Endothelial cell of umbilical vein (primary cell): ENCODE data around the gene AGL. TPM values are rescaled to one million over a fixed set of nuclear protein-coding genes. Genes with fewer than 3 reads are reported as not detected.
A peak's percentile ranks its signal among the peaks of the same experiment; 100 is the strongest.

Experiments used
- BruUV-seq: library from RNA; stranded (reverse); fragments of 400-500 nt; replicated peaks from 2 replicates; lab custom pipeline; 2021; lab: Mats Ljungman, UMichigan
- CTCF ChIA-PET: fragments of 300-600, 350-600 bp; sonication (Branson Sonifier 250); formaldehyde crosslinking; loops from one replicate; lab custom pipeline; 2021; ENCODE audit warnings: antibody characterized with exemption, inconsistent platforms; lab: Charles Lee
- POLR2A ChIA-PET: fragments of 300-600, 350-600 bp; sonication (Branson Sonifier 250); formaldehyde crosslinking; loops from one replicate; lab custom pipeline; 2021; ENCODE audit warnings: antibody characterized with exemption, inconsistent platforms; lab: Charles Lee
- DNase-seq: peaks from one replicate; pipeline ENCODE4 v3.0.0-alpha.2; 2011; ENCODE audit warnings: low read depth, low spot score
- FAIRE-seq: peaks from 2 replicates; lab custom pipeline; 2011; peaks lifted over from hg19 to GRCh38; lab: Jason Lieb, UNC
- H2AFZ ChIP-seq: 2 replicates; pipeline ENCODE4 v1.6.0; 2012; ENCODE audit warnings: low read depth, low read length, control low read depth, inconsistent platforms
- H3K27ac ChIP-seq: 2 replicates; pipeline ENCODE4 v1.5.1; 2011; ENCODE audit warnings: low read depth, mild to moderate bottlenecking, control low read depth, low read length, moderate library complexity; ENCODE audit not compliant: insufficient read depth
- H3K27me3 ChIP-seq, 2 experiments: 2 replicates each; pipeline versions ENCODE4 v1.6.0 to v1.6.1; 2011; ENCODE audit warnings: low read length in 2 of 2, mixed read lengths in 1 of 2; ENCODE audit not compliant: control insufficient read depth in 2 of 2, insufficient read depth in 2 of 2
- H3K36me3 ChIP-seq, 2 experiments: 2 replicates in 1 of 2; 3 replicates in 1 of 2; pipeline ENCODE4 v1.5.1; 2011; ENCODE audit warnings: low read length in 2 of 2, mild to moderate bottlenecking in 1 of 2, moderate library complexity in 1 of 2; ENCODE audit not compliant: control insufficient read depth in 2 of 2, insufficient read depth in 2 of 2; ENCODE audit errors: extremely low read depth in 1 of 2
- H3K4me1 ChIP-seq: 3 replicates; pipeline ENCODE4 v1.5.1; 2011; ENCODE audit warnings: mild to moderate bottlenecking, low read length; ENCODE audit not compliant: control insufficient read depth, insufficient read depth; ENCODE audit errors: extremely low read depth
- H3K4me2 ChIP-seq: 2 replicates; pipeline ENCODE4 v1.6.1; 2011; ENCODE audit warnings: low read length, control low read depth, mixed read lengths; ENCODE audit not compliant: insufficient read depth
- H3K4me3 ChIP-seq, 3 experiments: fragments of 200-600 bp in 1 of 3; sonication (generic), shearing (Covaris generic) in 1 of 3; replicated peaks in 1 of 3; 2 replicates each; pipeline ENCODE4 v1.5.1; 2011 to 2016; ENCODE audit warnings: control low read depth in 3 of 3, low read length in 3 of 3, mild to moderate bottlenecking in 2 of 3, inconsistent platforms in 1 of 3, low read depth in 1 of 3, moderate library complexity in 1 of 3; ENCODE audit not compliant: insufficient read depth in 1 of 3
- H3K79me2 ChIP-seq: 2 replicates; pipeline ENCODE4 v1.6.0; 2012; ENCODE audit warnings: low read length, inconsistent platforms; ENCODE audit not compliant: control insufficient read depth, insufficient read depth
- H3K9ac ChIP-seq: replicated peaks from 2 replicates; pipeline ENCODE3; 2011; ENCODE audit warnings: low read length, control low read depth; ENCODE audit not compliant: insufficient read depth; ENCODE audit errors: extremely low read depth
- H3K9me1 ChIP-seq: replicated peaks from 3 replicates; pipeline ENCODE4 v1.6.0; 2011; ENCODE audit warnings: mild to moderate bottlenecking, low read length; ENCODE audit not compliant: control insufficient read depth, insufficient read depth; ENCODE audit errors: extremely low read depth
- H3K9me3 ChIP-seq: replicated peaks from 2 replicates; pipeline ENCODE4 v1.5.1; 2012; ENCODE audit warnings: low read length, inconsistent platforms; ENCODE audit not compliant: control insufficient read depth, insufficient read depth
- H4K20me1 ChIP-seq: replicated peaks from 2 replicates; pipeline ENCODE3; 2011; ENCODE audit warnings: mild to moderate bottlenecking, low read length; ENCODE audit not compliant: control insufficient read depth, insufficient read depth; ENCODE audit errors: extremely low read depth
- EZH2 ChIP-seq: IDR thresholded peaks from 2 replicates; pipeline ENCODE4 v1.6.1; 2012; ENCODE audit warnings: borderline replicate concordance, low read depth, mild to moderate bottlenecking, moderate library complexity, low read length, inconsistent platforms; ENCODE audit not compliant: severe bottlenecking
- FOS ChIP-seq: IDR thresholded peaks from 2 replicates; pipeline ENCODE4 v1.6.1; 2011; ENCODE audit warnings: mild to moderate bottlenecking, low read length, moderate library complexity, borderline replicate concordance; ENCODE audit not compliant: insufficient read depth
- GATA2 ChIP-seq: IDR thresholded peaks from 2 replicates; pipeline ENCODE4 v1.7.0; 2011; ENCODE audit warnings: low read depth, mild to moderate bottlenecking, moderate library complexity, mixed read lengths, low read length; ENCODE audit not compliant: insufficient read length, insufficient read depth
- JUN ChIP-seq: IDR thresholded peaks from 2 replicates; pipeline ENCODE4 v1.6.1; 2011; ENCODE audit warnings: borderline replicate concordance, low read depth; ENCODE audit not compliant: insufficient read length, insufficient read depth
- MYC ChIP-seq: IDR thresholded peaks from one replicate; pipeline ENCODE4 v1.6.1; 2011; ENCODE audit warnings: mild to moderate bottlenecking, low read depth, low read length
- POLR2A ChIP-seq: IDR thresholded peaks from 2 replicates; pipeline ENCODE4 v1.6.1; 2012; ENCODE audit warnings: low read depth, mild to moderate bottlenecking, control low read depth, low read length
- POLR2AphosphoS5 ChIP-seq: IDR thresholded peaks from 2 replicates; pipeline ENCODE4 v1.6.1; 2012; ENCODE audit warnings: low read depth, mild to moderate bottlenecking, control low read depth, low read length, moderate library complexity; ENCODE audit not compliant: insufficient read depth
- dilution Hi-C: fragments of 300-500 bp; cut with MboI; formaldehyde crosslinking; loops from one replicate; pipeline ENCODE4 v1.15.0; 2019; ENCODE audit warnings: low sequenced_read_pairs; ENCODE audit not compliant: extremely low pct_ligation_motif_present
- intact Hi-C: fragments of 100-400 bp; cut with micrococcal nuclease; formaldehyde crosslinking; loops from one replicate; pipeline ENCODE4 v1.10.0; 2022
- polyA plus RNA-seq, 4 experiments: library from polyadenylated mRNA; depleted of rRNA in 3 of 4; stranded (reverse) in 3 of 4; unstranded in 1 of 4; fragments of >200 nt; gene quantifications; 2 replicates each; pipeline versions ENCODE4 v1.2.1 to v1.2.3, GENCODE V29; 2011 to 2012; ENCODE audit warnings: missing spikeins in 1 of 4
- total RNA-seq: library from RNA; stranded (reverse); gene quantifications from 2 replicates; pipeline ENCODE4 v1.2.3, GENCODE V29; 2021
- TF ChIP-seq, protein P1 (sequence below), 2 donors: IDR thresholded peaks; 1 replicate in 1 of 2; 2 replicates in 1 of 2; pipeline ENCODE4 v1.5.1; 2011; ENCODE audit warnings: low read length in 2 of 2, mild to moderate bottlenecking in 2 of 2, moderate library complexity in 2 of 2, control low read depth in 1 of 2, inconsistent platforms in 1 of 2, low read depth in 1 of 2; ENCODE audit not compliant: insufficient read depth in 1 of 2; ENCODE audit errors: extremely low read depth in 1 of 2
- TF ChIP-seq, protein P2 (sequence below): IDR thresholded peaks from 2 replicates; pipeline ENCODE4 v1.6.1; 2011; ENCODE audit not compliant: insufficient read depth, insufficient read length

AGL gene
- total and polyA plus RNA-seq, 2 donors (not counting 3 experiments of a cell fraction or from before 2014, with no cell fraction given), result 1.5 to 10.7 TPM

DNA sequence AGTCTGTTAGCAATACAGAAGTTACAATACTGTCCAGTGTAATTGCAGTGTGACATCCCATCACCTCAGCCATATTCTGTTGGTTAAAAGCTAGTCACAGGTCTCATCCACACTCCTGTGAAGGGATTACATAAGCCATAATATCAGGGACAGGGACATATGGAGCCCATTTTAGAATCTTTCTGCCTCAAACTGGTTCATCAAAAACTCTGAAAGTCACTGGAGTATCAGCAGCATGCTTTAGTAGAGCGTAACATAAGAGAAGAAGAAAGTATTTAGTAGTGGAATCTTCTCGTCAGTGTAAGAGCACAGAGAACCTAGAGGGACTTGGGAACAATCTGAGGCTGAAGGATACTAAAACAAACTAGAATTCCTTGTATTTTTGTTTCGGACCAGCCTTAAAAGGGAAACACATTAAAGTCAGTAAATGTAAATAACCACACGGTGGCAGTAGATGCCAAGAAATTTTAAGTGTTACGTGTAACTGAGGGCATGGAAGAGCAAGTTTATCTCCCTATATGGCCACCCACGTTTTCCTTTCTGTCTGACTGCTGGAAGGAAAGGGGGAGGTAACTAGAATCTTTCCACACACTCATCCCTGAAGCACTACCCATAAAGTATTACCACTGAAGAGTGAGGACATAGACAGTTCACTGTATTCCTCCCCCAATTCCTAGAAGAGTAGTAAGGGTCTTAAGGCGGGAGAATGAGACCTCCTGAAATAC lies 41.6 kb upstream of the AGL start:
- Histone ChIP-seq H3K9me3 (no peaks in the 10 kb centered on the region), H3K79me2 (no peaks in the 10 kb centered on the region), H3K4me1 (peaks cover 8% of the 10 kb centered on the region), H3K4me2 (peak overlapping the region; percentile 26), H3K27me3 (peaks cover 15 to 21% of the 10 kb centered on the region in 2 experiments), H2AFZ (peak overlapping the region; percentile 98), H3K27ac (no peak overlapping the region), H3K4me3 (peak overlapping the region in 1 of 3 experiments; percentile 15), H3K36me3 (no peaks in the 10 kb centered on the region), H3K9me1 (no peaks in the 10 kb centered on the region), H4K20me1 (no peaks in the 10 kb centered on the region), H3K9ac (no peak overlapping the region)
- ChIA-PET POLR2A (no interaction called here), CTCF (no interaction called here)
- BruUV-seq, result no TSS peak
- dilution Hi-C loops, result no loop called here
- TF ChIP-seq, protein P1, sequence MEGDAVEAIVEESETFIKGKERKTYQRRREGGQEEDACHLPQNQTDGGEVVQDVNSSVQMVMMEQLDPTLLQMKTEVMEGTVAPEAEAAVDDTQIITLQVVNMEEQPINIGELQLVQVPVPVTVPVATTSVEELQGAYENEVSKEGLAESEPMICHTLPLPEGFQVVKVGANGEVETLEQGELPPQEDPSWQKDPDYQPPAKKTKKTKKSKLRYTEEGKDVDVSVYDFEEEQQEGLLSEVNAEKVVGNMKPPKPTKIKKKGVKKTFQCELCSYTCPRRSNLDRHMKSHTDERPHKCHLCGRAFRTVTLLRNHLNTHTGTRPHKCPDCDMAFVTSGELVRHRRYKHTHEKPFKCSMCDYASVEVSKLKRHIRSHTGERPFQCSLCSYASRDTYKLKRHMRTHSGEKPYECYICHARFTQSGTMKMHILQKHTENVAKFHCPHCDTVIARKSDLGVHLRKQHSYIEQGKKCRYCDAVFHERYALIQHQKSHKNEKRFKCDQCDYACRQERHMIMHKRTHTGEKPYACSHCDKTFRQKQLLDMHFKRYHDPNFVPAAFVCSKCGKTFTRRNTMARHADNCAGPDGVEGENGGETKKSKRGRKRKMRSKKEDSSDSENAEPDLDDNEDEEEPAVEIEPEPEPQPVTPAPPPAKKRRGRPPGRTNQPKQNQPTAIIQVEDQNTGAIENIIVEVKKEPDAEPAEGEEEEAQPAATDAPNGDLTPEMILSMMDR (IDR thresholded peaks at IDR 0.05; ENCODE audit: extremely low read depth in 1 of 2, insufficient read depth in 1 of 2, low read depth in 1 of 2, low read length in 2 of 2), result peak; percentile 23 to 41
- TF ChIP-seq FOS, result no peak
- FAIRE-seq (peak; percentile 83), DNase-seq (peak; percentile 87)
- intact Hi-C loops, result loop anchor here (1.0 to 5.0 kb wide), 8 partner anchors 148 to 1060 kb away; partner anchors contain the start of genes RTCA, SASS6 and TRMT13

DNA sequence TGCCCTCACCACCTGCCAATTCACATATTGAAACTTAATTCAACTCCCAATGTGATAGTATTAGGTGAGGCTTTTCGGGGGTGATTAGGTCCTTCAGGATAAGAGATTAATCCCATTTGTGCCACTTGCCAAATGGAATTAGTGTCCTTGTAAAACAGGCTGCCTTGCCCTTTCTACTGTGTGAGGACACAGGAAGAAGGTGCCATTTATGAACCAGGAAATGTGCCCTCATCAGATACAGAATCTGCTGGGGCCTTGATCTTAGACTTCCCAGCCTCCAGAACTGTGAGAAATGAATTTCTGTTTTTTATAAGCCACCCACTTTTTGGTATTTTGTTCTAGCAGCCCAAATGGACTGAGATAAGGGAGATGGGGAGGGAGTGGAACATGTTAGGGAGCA lies 39.1 kb upstream of the AGL start:
- dilution Hi-C loops, result no loop called here
- no peak for FAIRE-seq
- ChIA-PET POLR2A (no interaction called here), CTCF (interaction anchor here (1.0 to 1.3 kb wide), 2 partner anchors 645 to 648 kb away, joined by 4 to 7 read pairs; no protein-coding TSS in a partner anchor)
- Histone ChIP-seq H3K4me1 (peaks cover 8% of the 10 kb centered on the region), H3K27me3 (peaks cover 0 to 6% of the 10 kb centered on the region in 2 experiments), H3K9ac (no peak overlapping the region), H3K27ac (no peak overlapping the region), H4K20me1 (no peaks in the 10 kb centered on the region), H3K36me3 (no peaks in the 10 kb centered on the region), H3K79me2 (no peaks in the 10 kb centered on the region), H3K4me2 (no peak overlapping the region), H3K9me1 (no peaks in the 10 kb centered on the region), H3K9me3 (no peaks in the 10 kb centered on the region), H3K4me3 (no peak overlapping the region), H2AFZ (no peak overlapping the region)
- BruUV-seq, result no TSS peak
- TF ChIP-seq FOS (no peak), POLR2AphosphoS5 (no peak), MYC (no peak), EZH2 (no peak), JUN (no peak), POLR2A (no peak), GATA2 (no peak)
- TF ChIP-seq, protein P1 (IDR thresholded peaks at IDR 0.05; ENCODE audit: extremely low read depth in 1 of 2, insufficient read depth in 1 of 2, low read depth in 1 of 2, low read length in 2 of 2), result no peak
- TF ChIP-seq, protein P2, sequence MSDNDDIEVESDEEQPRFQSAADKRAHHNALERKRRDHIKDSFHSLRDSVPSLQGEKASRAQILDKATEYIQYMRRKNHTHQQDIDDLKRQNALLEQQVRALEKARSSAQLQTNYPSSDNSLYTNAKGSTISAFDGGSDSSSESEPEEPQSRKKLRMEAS, result no peak
- DNase-seq, result no peak
- intact Hi-C loops, result no loop called here
